Measurements from ENCODE around the gene WDR93.

Gene WDR93

DNA sequence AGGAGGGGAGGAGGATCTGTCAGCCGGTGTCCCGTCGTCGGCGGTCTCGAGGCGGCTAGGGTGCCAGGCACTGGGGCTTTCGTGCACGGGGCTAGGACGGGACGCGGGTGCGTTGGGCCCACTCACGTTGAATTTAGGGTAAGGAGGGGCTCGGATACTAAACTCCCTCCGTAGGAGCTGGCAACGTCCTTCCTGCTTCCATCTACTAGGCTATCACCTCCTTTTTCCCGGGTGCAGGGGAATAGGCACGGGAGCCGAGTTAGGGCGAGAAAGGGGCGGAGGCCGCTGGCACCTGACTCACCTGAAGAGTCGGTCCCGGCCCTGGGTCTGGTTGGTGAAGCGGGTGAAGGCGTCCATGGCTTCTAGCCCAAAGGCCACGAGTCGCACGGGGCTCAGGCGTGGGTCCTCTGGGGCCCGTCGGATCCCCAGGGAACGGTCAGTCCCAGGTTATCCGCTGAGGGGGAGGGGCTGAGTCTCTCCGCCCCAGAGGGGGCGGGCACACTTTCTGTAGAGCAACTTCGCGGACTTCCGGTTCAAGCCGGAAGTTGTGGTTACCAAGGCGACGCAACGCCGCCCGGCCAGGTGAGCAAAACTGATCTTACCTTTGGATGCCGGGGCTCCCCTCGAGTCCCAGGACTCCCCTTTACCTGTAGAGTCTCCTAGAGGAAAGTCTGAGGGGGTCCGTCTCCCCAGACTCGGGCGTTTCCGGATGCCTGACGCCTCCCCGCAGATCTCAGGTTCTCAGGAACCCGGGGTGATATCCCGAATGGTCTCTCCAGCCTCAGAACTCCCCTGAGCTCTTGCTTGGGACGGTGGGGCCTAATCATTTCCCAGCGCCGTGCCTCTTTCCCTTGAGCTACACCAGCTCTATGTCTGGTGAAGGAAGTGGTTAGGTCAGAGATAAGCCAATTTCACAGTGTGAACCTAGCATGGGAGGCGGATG, at the start of gene WDR93, which contains the start of gene PEX11A:
TSS of gene WDR93 (plus strand) at position 536 of the 943 bp plus-strand sequence. CDS start 10,936 bp downstream, outside the sequence.
TSS of gene PEX11A (minus strand) at position 479 of the 943 bp plus-strand sequence. CDS start at position 357, 122 bp downstream.
- DNase-seq (ENCODE audit: low read depth) = no peak

DNA sequence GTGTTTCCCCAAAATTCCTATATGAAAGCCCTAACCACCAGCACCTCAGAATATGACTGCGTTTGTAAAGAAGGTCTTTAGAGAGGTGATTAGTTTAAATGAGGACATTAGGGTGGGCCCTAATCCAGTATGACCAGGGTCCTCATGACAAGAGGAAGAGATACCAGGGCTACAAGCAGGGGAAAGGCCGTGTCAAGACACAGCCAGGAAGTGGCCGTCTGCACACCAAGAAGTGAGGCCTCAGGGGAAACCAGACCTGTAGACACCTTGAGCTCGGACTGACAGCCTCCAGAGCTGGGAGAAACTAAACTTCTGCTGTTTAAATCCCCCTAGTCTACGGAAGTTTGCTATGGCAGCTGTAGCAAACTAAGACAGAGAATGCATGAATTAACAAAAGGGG, 49.6 kb upstream of the WDR93 start:
- no peak for DNase-seq (ENCODE audit: low read depth)

DNA sequence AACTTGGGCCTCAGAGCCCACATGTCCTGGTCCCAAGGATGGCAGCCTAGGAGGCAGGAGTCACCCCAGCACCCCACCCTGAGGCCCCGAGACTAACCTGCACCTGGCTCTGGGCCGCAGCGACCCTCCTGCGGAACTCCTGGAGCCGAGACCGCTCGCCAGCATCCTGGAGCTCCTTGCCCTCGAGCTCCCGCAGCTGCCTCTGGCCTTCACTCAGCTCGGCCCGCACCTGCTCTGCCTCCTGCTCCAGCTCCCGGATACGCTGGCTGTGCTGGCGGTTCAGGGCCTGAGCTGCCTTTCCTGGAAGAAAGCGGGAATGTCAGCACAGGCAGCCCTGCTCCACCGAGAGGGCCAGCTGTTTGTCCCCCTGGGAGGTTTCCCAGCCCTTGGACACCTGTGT, 48.5 kb upstream of the WDR93 start:
- DNase-seq (ENCODE audit: low read depth) = no peak

DNA sequence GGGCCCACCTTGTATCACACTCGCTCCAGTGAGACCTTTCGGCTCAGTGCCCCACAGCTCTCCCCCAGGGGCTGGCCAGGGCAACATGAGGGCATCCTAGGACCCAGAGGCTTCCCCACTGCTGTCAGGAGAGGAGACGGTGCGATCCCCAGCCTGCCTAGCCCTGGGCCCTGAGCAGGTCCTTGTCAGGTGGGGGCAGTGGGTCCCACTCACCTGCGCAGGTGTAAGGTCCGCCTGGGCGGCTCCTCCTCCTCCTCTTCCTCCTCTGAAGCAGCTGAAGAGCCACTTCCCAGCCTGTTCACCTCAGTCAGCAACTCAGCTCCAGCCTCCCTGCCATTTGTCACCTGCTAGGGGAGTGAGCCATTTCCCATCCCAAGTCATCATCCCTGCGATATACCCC, 44.9 kb upstream of the WDR93 start:
- no peak for DNase-seq (ENCODE audit: low read depth)

DNA sequence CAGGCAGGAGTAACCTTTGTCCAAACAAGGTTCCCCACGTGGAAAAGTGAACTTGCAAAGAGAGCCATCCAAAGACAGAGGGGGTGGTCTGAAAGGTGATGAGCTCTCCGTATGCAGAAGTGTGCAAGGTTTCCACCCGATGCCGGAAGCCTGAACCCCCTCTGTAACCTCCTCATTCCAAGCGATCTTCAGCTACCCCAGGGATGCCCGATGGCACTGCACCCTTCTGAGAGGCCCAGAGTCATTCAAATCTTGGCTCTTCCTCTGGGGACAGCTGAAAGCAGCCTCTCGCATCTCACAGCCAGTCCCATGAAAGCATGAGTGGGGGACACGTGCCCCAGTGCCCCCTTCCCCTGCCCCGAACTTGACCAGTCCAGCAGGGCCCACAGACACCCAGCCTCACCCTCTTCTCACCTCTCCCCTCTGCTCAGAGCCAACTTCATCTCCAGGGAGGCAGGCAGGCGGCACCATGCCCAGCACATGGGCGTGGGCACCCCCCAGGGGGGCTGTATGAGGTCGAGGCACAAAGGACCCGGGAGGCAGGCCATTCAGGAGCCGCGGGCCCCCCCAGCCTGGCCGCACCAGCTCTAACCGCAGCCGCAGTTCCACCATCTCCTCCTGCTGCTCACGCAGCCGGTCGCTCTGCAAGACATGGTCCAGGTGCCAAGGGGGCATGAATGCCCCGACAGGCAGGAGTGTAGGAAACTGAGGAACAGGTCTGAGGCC, 44.0 kb upstream of the WDR93 start:
- DNase-seq (ENCODE audit: low read depth) = no peak

DNA sequence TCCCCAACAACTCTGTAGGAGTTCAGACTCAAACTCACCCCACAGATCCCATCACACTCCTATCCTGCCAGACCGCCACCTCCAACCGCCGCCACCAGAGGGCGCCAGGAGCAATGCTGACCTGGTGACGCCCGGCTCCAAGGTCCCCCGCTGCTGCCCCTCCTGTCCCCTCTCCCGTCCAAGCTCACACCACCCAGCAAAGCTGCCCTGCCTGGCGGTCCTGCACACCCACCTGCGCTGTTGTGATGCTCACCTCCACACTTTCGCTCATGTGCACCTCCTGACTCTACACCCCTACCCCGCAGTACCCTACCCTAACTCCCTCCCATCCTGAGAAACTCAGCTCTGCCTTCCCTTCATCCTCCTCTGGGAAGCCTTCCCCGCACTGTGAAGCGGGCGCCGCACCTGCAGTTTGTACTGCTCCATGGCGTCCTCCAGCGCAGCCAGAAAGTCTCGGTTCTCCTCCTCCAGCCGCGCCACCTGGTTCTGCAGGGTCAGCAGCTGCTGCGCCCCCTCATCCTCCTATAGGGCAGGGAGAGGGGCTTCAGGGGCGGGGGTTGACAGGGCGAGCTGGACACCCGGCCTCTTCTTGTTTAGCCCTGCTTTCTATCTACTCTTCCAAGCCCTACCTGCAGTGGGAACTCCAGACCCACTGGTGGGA, 43.3 kb upstream of the WDR93 start:
- no peak for DNase-seq (ENCODE audit: low read depth)

GRCh38 chr15:89648106-89649012, 42.3 kb upstream of the WDR93 start:
- DNase-seq (ENCODE audit: low read depth) = no peak

DNA sequence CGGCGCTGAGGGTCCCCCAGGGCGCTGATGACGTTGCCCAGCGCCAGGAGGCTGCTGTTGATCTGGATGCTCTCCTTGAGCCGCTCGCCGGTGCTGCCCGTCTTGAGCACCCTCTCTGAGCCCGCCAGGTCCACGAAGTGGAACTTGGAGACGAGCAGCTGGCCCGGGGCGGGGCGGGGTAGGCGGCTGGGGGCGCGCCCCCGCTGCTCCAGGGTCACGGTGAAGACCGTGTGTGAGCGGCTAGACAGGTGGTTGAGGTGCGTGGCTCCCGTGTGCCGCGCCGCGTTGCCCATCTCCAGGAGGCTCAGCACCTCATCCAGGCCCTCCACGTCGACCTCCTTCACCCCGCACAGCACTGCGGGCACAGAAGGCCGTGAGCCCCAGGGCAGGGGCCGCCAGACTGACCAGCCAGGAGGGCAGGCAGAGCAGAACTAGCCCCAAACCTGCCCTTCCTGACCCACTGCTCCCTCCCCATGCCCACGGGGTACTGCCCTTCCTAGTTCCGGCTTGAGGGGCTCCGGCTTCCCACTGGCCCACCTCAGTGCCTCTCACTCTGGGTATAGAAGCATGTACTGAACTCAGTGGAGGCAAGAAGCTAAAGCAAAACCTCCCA, 41.5 kb upstream of the WDR93 start:
- no peak for DNase-seq (ENCODE audit: low read depth)

- no peak for DNase-seq (ENCODE audit: low read depth)
Measured at GRCh38 chr15:89649716-89650115, 40.9 kb upstream of the WDR93 start.

DNA sequence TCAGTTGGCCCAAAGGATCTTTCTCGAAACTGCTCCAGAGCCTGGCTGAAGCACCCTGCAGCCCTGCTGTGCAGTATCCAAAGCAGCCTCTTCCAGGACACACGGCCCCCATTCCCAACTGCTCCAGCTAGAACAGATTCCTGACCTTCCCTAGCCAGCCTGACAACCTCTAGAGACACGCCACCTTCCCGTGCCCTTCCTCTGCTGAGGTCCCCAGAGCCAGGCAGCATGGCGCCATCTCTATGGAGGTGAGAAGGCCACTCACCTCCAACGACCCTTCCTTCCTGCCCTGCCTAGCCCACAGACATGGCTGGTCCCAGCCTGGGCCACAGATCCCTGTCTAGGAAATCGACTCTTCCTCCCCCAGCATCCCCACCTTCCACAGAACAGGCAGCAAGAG, 38.5 kb upstream of the WDR93 start:
- DNase-seq (ENCODE audit: low read depth) = no peak

DNA sequence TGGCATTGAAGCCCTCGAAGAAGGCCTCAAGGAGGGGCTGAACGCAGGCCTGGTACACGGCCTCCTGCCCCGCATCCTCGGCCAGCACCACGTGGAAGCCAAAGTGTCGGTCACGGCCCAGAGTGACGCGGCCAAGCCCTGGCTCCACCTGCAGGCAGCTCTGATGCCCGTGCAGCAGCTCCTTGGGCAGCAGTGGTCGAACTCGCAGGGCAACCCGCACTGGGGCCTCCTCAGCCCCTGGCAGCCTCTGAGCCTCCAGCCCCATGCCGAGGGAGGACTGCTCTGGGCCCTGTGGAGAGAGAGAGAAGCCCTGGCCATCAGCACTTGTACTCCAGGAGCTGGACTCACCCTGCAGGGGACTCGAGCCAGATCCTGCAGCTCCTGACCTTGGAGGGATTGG, 37.9 kb upstream of the WDR93 start:
- no peak for DNase-seq (ENCODE audit: low read depth)

GRCh38 chr15:89653578-89653977, 37.0 kb upstream of the WDR93 start:
- no peak for DNase-seq (ENCODE audit: low read depth)

- DNase-seq (ENCODE audit: low read depth) = no peak
Measured at GRCh38 chr15:89654301-89654761, 36.3 kb upstream of the WDR93 start.

GRCh38 chr15:89654847-89655805, 35.5 kb upstream of the WDR93 start, which contains the start of gene KIF7:
KIF7 (minus strand) TSS chr15:89655467; CDS start chr15:89652930, 2,537 bp downstream.
- no peak for DNase-seq (ENCODE audit: low read depth)

DNA sequence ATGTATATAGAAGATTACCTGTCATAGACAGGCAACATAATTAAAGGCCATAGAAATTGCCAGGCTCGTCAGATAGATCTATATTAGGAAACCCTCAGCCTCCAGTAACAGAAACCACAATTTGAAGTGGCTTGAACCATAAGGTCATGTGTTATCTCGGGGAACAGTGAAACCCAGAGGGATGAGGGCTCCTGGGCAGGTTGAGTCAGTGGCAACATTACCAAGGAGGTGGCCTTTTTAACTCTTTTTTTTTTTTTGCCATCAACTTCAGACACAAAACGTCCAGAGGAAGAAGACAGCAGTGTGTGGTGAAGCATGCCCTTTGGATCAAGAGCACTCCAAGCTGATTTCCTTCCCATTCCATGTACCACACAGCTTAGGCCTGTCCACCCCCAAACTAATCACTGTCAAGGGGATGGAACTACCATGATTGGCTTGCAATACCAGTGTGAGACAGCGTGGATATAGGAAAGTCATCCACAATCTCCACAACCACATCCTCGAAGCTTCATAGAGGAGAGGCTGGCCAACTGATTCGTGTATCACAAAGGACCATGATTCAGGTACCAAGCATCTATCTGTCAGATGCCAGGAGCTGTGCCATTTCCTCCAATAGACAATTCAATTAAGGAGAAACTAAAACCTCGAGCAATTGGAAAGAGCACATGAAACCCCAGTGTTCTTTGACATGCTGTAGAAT, 34.3 kb upstream of the WDR93 start:
- no peak for DNase-seq (ENCODE audit: low read depth)

GRCh38 chr15:89657686-89658200, 32.9 kb upstream of the WDR93 start:
- DNase-seq (ENCODE audit: low read depth) = no peak

DNA sequence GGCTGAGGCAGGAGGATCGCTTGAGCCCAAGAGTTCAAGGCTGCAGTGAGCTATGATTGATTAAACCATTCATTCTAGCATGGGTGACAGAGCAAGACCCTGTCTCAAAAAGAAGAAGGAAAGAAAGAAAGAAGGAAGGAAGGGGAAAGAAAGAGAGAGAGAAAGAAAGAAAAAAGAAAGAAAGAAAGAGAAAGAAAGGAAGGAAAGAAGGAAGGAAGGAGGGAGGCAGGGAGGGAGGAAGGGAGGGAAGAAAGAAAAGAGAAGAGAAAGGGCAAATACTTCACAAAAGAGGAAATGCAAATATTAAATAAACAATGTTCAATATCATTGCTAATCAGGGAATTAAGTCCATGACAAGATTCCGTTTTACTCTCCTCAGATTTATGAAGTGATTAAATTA, 31.3 kb upstream of the WDR93 start:
- DNase-seq (ENCODE audit: low read depth) = no peak

GRCh38 chr15:89660556-89660955, 30.1 kb upstream of the WDR93 start:
- no peak for DNase-seq (ENCODE audit: low read depth)

Measured in non-pigmented ciliary epithelial cell (primary cell).